Measurements from ENCODE around the gene ACAA1.

ACAA1 gene

DNA sequence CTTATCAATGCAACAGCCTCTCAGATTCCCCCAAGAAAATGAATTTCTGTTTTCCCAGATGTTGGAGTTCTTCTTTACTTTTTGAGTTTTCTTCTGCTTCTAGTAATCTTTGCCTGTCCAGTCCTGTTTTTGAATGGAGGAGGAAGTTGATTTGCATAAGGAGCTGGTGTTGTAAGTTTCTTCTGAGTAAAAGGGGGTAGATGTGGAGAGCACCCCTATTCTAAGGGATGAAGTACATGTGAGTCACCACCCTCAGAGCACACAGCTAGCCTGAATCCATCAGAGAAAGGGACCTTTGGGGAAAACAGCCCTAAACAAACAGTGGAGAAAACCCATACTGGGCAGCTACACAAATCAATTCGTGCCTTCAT lies 34.5 kb downstream of the ACAA1 start:
- Histone ChIP-seq H3K9me3 (ENCODE audit: control insufficient read depth in 2 of 2, low read length in 2 of 2) (no peaks in the 10 kb centered on the region), H3K4me3 (ENCODE audit: low read length in 2 of 2) (no peak overlapping the region), H3K36me3 (ENCODE audit: control insufficient read depth in 2 of 2, insufficient read depth in 2 of 2, low read length in 2 of 2) (no peaks in the 10 kb centered on the region), H3K27me3 (ENCODE audit: control insufficient read depth in 2 of 2, insufficient read depth in 2 of 2, low read length in 2 of 2) (no peaks in the 10 kb centered on the region), H3K4me1 (ENCODE audit: control insufficient read depth in 2 of 2, insufficient read depth in 2 of 2, low read length in 2 of 2) (no peaks in the 10 kb centered on the region), H3K9ac (ENCODE audit: low read depth in 1 of 2, low read length in 2 of 2) (no peak overlapping the region), H3K27ac (ENCODE audit: low read depth in 2 of 2, low read length in 2 of 2) (no peak overlapping the region)

DNA sequence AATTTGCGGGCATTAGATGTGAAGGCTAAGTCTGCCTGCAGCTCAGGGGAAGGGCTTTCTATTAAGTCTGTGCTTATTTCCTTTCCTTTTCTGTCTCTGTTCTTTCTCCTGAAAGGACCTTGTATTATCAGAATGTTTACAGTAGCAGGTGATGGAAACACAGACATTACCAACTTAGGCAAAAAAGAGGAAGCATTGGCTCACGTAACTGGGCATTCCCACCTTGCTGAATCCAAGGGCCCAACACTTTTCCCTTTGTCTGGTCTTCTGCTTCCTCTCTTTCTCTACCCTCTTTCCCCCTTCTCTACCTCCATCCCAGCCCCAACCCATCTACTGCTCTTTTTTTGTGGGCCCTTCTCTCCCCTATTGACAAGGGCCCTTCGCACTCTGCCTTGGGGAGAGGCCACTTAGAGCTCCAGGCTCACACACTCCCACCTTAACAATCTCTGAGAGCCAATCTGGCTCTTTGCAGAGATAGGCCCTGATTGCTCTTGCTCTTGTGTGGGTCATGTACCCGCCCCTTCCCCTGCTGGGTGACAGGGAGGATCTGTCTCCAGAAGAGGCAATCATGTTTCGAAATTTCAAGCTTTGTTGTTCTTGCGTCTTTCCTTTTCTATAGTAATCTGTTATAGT lies 35.0 kb downstream of the ACAA1 start:
- Histone ChIP-seq H3K9ac (ENCODE audit: low read depth in 1 of 2, low read length in 2 of 2) (no peak overlapping the region), H3K4me3 (ENCODE audit: low read length in 2 of 2) (no peak overlapping the region), H3K27me3 (ENCODE audit: control insufficient read depth in 2 of 2, insufficient read depth in 2 of 2, low read length in 2 of 2) (no peaks in the 10 kb centered on the region), H3K9me3 (ENCODE audit: control insufficient read depth in 2 of 2, low read length in 2 of 2) (no peaks in the 10 kb centered on the region), H3K36me3 (ENCODE audit: control insufficient read depth in 2 of 2, insufficient read depth in 2 of 2, low read length in 2 of 2) (no peaks in the 10 kb centered on the region), H3K4me1 (ENCODE audit: control insufficient read depth in 2 of 2, insufficient read depth in 2 of 2, low read length in 2 of 2) (no peaks in the 10 kb centered on the region), H3K27ac (ENCODE audit: low read depth in 2 of 2, low read length in 2 of 2) (no peak overlapping the region)

DNA sequence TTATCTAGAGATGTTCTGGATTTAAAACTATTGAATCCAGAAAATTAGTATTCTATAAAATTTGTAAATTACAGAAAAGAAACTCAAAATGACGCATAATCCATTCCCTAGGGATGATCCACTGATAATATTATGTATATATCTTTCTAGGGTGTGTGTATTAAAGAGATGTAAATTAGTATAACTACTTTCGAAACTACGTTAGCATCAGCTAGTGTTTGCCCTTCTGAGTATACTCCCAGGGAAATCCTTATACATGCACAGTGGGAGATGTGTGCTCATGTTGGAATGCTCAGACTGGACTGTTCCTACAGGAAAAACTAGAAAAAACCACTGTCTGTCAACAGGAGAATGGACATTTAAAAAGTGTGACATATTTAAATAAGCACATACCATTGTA lies 36.4 kb downstream of the ACAA1 start:
- Histone ChIP-seq H3K9ac (ENCODE audit: low read depth in 1 of 2, low read length in 2 of 2) (no peak overlapping the region), H3K36me3 (ENCODE audit: control insufficient read depth in 2 of 2, insufficient read depth in 2 of 2, low read length in 2 of 2) (no peaks in the 10 kb centered on the region), H3K27ac (ENCODE audit: low read depth in 2 of 2, low read length in 2 of 2) (no peak overlapping the region), H3K4me3 (ENCODE audit: low read length in 2 of 2) (no peak overlapping the region), H3K9me3 (ENCODE audit: control insufficient read depth in 2 of 2, low read length in 2 of 2) (no peaks in the 10 kb centered on the region), H3K27me3 (ENCODE audit: control insufficient read depth in 2 of 2, insufficient read depth in 2 of 2, low read length in 2 of 2) (no peaks in the 10 kb centered on the region), H3K4me1 (ENCODE audit: control insufficient read depth in 2 of 2, insufficient read depth in 2 of 2, low read length in 2 of 2) (no peaks in the 10 kb centered on the region)

DNA sequence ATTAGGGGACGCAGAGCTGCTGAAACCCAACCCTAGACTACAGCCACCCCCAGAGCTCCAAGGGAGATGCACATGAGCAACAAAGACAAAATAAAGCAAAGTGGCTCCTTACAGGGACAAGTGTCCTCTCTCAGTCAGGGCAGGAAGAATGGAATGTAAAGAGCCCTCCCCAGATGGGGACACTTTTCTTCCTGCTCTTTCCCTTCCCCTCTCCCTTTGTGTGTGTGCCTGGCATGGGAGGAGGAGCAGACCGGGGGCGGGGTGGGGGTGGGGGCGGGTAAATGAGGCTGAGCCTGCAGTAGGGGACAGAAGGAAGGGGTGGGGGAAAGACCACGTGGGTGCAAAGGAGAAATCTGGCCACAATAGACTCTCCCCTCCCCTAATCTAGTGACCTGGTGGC lies 37.4 kb downstream of the ACAA1 start:
- H3K9ac ChIP-seq (ENCODE audit: low read depth in 1 of 2, low read length in 2 of 2) = no peak overlapping the region
- no peak overlapping the region for H3K4me3 ChIP-seq (ENCODE audit: low read length in 2 of 2)
- no peaks in the 10 kb centered on the region for H3K36me3 ChIP-seq (ENCODE audit: control insufficient read depth in 2 of 2, insufficient read depth in 2 of 2, low read length in 2 of 2)
- H3K27me3 ChIP-seq (ENCODE audit: control insufficient read depth in 2 of 2, insufficient read depth in 2 of 2, low read length in 2 of 2) = no peaks in the 10 kb centered on the region
- H3K27ac ChIP-seq (ENCODE audit: low read depth in 2 of 2, low read length in 2 of 2) = no peak overlapping the region
- H3K4me1 ChIP-seq (ENCODE audit: control insufficient read depth in 2 of 2, insufficient read depth in 2 of 2, low read length in 2 of 2) = no peaks in the 10 kb centered on the region
- no peaks in the 10 kb centered on the region for H3K9me3 ChIP-seq (ENCODE audit: control insufficient read depth in 2 of 2, low read length in 2 of 2)

DNA sequence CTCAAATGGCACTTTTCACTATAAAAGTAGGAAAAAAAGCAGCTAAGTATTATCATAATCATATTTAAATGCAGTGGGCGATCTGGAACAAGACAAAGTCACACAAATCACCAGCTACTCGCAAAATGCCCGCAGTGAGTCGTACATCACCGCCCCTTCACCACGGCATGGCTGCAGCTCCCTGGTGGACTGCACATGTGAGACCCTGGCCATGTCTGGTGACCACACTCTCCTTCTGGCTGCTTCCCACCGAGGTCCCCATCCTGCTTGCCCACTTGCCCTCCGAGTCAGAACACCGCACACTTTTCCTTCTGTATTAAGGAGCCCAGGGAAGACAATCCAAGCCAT lies 38.6 kb downstream of the ACAA1 start:
- Histone ChIP-seq H3K9me3 (ENCODE audit: control insufficient read depth in 2 of 2, low read length in 2 of 2) (no peaks in the 10 kb centered on the region), H3K36me3 (ENCODE audit: control insufficient read depth in 2 of 2, insufficient read depth in 2 of 2, low read length in 2 of 2) (no peaks in the 10 kb centered on the region), H3K4me3 (ENCODE audit: low read length in 2 of 2) (no peak overlapping the region), H3K27ac (ENCODE audit: low read depth in 2 of 2, low read length in 2 of 2) (no peak overlapping the region), H3K27me3 (ENCODE audit: control insufficient read depth in 2 of 2, insufficient read depth in 2 of 2, low read length in 2 of 2) (no peaks in the 10 kb centered on the region), H3K4me1 (ENCODE audit: control insufficient read depth in 2 of 2, insufficient read depth in 2 of 2, low read length in 2 of 2) (no peaks in the 10 kb centered on the region), H3K9ac (ENCODE audit: low read depth in 1 of 2, low read length in 2 of 2) (no peak overlapping the region)

DNA sequence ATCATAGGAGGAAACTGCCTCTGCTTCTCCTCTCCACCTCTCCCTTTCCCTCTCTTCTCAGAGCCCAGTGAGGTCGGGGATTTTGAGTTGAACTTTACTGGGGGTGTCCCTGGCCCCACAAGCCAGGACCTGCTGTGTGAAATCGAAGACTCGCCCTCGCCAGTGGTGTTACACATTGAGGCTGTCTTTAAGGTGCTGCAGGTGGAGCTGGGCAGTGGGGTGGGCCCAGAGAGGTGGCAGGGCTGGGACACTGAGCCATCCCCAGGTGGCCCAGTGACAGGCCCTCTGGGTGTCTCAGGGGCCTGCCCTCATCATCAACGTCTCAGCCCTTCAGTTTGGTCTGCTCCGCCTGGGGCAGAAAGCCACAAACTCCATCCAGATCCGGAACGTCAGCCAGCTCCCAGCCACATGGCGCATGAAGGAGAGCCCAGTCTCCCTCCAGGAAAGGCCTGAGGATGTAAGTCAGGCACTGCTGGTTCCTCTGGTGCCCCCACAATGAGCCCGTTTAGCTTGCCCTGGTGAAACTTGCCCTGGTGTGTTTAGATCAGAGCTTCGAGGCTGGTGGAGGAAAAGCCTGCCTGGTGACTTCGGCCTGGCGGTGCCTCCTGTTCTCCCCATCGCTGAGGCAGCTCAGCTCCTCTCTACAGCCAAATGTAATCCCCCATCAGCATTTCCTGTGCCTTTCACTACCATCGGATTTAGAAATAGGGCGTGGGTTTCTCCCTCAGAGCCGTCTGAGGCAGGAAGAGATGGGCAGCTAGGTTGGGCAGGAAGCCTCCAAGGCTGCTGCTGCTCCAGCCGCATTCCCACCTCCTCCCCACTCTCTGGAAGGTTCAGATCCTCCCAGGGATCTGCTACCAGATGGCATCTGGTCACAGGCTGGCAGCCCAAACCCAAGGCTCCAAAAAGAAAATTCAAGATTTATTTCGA lies 39.2 kb downstream of the ACAA1 start:
- Histone ChIP-seq H3K27me3 (ENCODE audit: control insufficient read depth in 2 of 2, insufficient read depth in 2 of 2, low read length in 2 of 2) (no peaks in the 10 kb centered on the region), H3K36me3 (ENCODE audit: control insufficient read depth in 2 of 2, insufficient read depth in 2 of 2, low read length in 2 of 2) (no peaks in the 10 kb centered on the region), H3K27ac (ENCODE audit: low read depth in 2 of 2, low read length in 2 of 2) (no peak overlapping the region), H3K9me3 (ENCODE audit: control insufficient read depth in 2 of 2, low read length in 2 of 2) (no peaks in the 10 kb centered on the region), H3K9ac (ENCODE audit: low read depth in 1 of 2, low read length in 2 of 2) (no peak overlapping the region), H3K4me1 (ENCODE audit: control insufficient read depth in 2 of 2, insufficient read depth in 2 of 2, low read length in 2 of 2) (no peaks in the 10 kb centered on the region), H3K4me3 (ENCODE audit: low read length in 2 of 2) (no peak overlapping the region)

DNA sequence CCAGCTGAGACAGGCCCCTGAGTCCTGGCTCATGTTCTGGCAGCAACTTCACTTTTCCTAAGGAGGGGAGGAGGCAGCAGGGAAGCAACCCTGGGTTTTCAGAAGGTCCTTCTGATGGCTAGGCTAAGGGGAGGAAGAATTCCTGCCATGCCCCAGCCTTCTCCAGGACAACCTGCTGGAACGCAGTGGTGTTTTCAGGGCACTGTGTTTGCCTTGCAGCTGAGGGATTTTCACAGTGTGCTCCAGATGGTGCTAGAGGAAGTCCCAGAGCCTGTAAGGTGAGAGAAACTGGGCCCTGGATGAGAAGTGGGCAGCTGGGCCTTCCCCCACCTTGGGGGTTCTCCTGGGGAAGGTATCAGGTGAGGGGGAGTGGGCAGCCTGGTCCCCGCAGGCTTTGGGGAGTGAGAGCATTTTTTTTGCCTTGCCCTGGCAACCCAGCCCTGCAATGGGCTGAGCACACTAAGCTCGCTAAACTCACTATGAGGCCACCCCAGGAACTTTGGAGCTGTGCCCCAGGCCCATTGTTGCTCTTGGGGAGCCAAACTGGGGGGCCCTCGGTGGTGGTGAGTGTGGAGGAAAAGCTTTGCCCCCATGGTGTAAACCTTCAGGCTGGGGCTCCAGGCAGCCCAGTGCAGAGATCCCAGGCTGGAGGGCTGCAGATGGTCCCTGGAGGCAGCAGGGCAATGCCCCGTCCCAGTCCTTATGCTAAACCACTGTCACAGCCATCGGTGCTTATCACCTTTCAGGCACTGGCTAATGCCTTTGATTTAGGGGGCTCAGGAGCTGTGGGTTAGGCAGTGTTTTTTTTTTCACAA lies 41.1 kb downstream of the ACAA1 start:
- Histone ChIP-seq H3K27ac (ENCODE audit: low read depth in 2 of 2, low read length in 2 of 2) (no peak overlapping the region), H3K36me3 (ENCODE audit: control insufficient read depth in 2 of 2, insufficient read depth in 2 of 2, low read length in 2 of 2) (no peaks in the 10 kb centered on the region), H3K9ac (ENCODE audit: low read depth in 1 of 2, low read length in 2 of 2) (no peak overlapping the region), H3K27me3 (ENCODE audit: control insufficient read depth in 2 of 2, insufficient read depth in 2 of 2, low read length in 2 of 2) (no peaks in the 10 kb centered on the region), H3K9me3 (ENCODE audit: control insufficient read depth in 2 of 2, low read length in 2 of 2) (no peaks in the 10 kb centered on the region), H3K4me1 (ENCODE audit: control insufficient read depth in 2 of 2, insufficient read depth in 2 of 2, low read length in 2 of 2) (no peaks in the 10 kb centered on the region), H3K4me3 (ENCODE audit: low read length in 2 of 2) (no peak overlapping the region)

DNA sequence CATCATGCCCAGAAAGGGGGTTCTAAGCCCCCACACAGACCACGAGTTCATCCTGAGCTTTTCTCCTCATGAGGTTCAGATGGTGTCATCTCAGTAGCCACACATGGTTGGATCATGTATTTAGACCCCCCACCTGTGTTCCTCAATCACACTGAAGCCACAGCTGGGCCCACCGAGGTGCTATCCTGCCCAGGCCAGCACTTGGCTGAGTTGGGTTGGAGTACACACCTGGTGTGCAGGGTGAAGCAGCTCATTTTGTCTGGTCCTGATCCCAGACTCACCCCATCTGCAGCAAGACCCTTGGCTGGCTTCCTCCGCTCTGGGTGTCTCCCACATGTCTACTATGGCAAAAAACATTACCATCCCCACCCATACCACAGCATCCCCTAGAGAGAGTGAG lies 41.9 kb downstream of the ACAA1 start:
- Histone ChIP-seq H3K4me1 (ENCODE audit: control insufficient read depth in 2 of 2, insufficient read depth in 2 of 2, low read length in 2 of 2) (no peaks in the 10 kb centered on the region), H3K9me3 (ENCODE audit: control insufficient read depth in 2 of 2, low read length in 2 of 2) (no peaks in the 10 kb centered on the region), H3K4me3 (ENCODE audit: low read length in 2 of 2) (no peak overlapping the region), H3K36me3 (ENCODE audit: control insufficient read depth in 2 of 2, insufficient read depth in 2 of 2, low read length in 2 of 2) (no peaks in the 10 kb centered on the region), H3K9ac (ENCODE audit: low read depth in 1 of 2, low read length in 2 of 2) (no peak overlapping the region), H3K27me3 (ENCODE audit: control insufficient read depth in 2 of 2, insufficient read depth in 2 of 2, low read length in 2 of 2) (no peaks in the 10 kb centered on the region), H3K27ac (ENCODE audit: low read depth in 2 of 2, low read length in 2 of 2) (no peak overlapping the region)

DNA sequence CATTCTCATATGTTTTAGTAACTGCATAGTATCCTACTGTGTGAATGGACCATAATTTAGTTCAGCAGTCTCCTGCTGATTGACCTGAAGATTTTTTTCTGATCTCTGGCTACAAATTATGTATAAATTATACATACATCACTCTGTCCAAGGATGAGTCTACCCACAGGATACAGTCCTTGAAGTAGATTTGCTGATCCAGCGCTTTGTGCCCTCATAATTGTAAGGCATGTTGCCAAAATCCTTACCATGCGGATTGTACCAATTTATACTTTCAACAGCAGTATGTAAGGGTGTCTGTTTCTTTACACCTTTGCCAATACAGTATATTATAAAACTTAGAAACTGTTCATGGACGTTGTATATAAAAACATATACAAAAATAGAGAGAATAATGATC lies 46.5 kb downstream of the ACAA1 start:
- no peak overlapping the region for H3K4me3 ChIP-seq (ENCODE audit: low read length in 2 of 2)
- H3K27me3 ChIP-seq (ENCODE audit: control insufficient read depth in 2 of 2, insufficient read depth in 2 of 2, low read length in 2 of 2) = no peaks in the 10 kb centered on the region
- H3K27ac ChIP-seq (ENCODE audit: low read depth in 2 of 2, low read length in 2 of 2) = no peak overlapping the region
- H3K9me3 ChIP-seq (ENCODE audit: control insufficient read depth in 2 of 2, low read length in 2 of 2) = no peaks in the 10 kb centered on the region
- H3K36me3 ChIP-seq (ENCODE audit: control insufficient read depth in 2 of 2, insufficient read depth in 2 of 2, low read length in 2 of 2) = no peaks in the 10 kb centered on the region
- H3K9ac ChIP-seq (ENCODE audit: low read depth in 1 of 2, low read length in 2 of 2) = no peak overlapping the region
- H3K4me1 ChIP-seq (ENCODE audit: control insufficient read depth in 2 of 2, insufficient read depth in 2 of 2, low read length in 2 of 2) = no peaks in the 10 kb centered on the region

DNA sequence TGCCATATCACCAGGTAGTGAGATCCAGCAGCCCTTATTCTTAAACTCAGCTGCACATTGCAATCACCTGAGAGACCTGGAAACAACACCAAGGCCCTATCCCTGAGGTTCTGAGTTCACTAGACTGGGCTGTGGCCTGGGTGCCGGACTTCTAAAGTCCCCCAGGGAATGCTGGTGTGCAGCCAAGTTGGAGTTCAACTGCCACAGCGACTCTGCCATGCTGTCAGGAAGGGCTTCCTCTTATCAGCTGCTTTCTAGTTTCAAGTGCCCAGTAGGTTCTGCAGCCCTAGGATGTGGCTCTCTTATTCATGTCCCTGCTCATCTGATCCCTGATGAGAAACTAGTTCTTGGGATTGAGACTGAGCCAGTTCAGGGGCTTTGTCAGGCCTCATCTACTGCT lies 47.8 kb downstream of the ACAA1 start:
- H3K36me3 ChIP-seq (ENCODE audit: control insufficient read depth in 2 of 2, insufficient read depth in 2 of 2, low read length in 2 of 2) = no peaks in the 10 kb centered on the region
- H3K4me3 ChIP-seq (ENCODE audit: low read length in 2 of 2) = no peak overlapping the region
- H3K27me3 ChIP-seq (ENCODE audit: control insufficient read depth in 2 of 2, insufficient read depth in 2 of 2, low read length in 2 of 2) = no peaks in the 10 kb centered on the region
- peaks cover 0 to 1% of the 10 kb centered on the region in 2 donors for H3K9me3 ChIP-seq (ENCODE audit: control insufficient read depth in 2 of 2, low read length in 2 of 2)
- H3K4me1 ChIP-seq (ENCODE audit: control insufficient read depth in 2 of 2, insufficient read depth in 2 of 2, low read length in 2 of 2) = no peaks in the 10 kb centered on the region
- H3K27ac ChIP-seq (ENCODE audit: low read depth in 2 of 2, low read length in 2 of 2) = no peak overlapping the region
- H3K9ac ChIP-seq (ENCODE audit: low read depth in 1 of 2, low read length in 2 of 2) = no peak overlapping the region
